HuH-7.5 (cell line): ENCODE results near the gene NET1.
A peak's percentile ranks its signal among the peaks of the same experiment; 100 is the strongest.
"Not testable (repeated sequence)": the region's sequence is repeated elsewhere in the genome, so short reads cannot be mapped to it uniquely, and the experiment has no call there.

ENCODE experiments used
- DNase-seq: peaks from one replicate; pipeline ENCODE4 v3.0.0; 2011; ENCODE audit warnings: low spot score

Gene NET1

GRCh38 chr10:5396556-5397300 is 15.6 kb upstream of the NET1 start:
- no peak for DNase-seq

- no peak for DNase-seq
These were observed 13.0 kb upstream of the NET1 start for GRCh38 chr10:5399332-5399731.

- DNase-seq = no peak
These were observed 11.7 kb upstream of the NET1 start for GRCh38 chr10:5400468-5401240.

DNA sequence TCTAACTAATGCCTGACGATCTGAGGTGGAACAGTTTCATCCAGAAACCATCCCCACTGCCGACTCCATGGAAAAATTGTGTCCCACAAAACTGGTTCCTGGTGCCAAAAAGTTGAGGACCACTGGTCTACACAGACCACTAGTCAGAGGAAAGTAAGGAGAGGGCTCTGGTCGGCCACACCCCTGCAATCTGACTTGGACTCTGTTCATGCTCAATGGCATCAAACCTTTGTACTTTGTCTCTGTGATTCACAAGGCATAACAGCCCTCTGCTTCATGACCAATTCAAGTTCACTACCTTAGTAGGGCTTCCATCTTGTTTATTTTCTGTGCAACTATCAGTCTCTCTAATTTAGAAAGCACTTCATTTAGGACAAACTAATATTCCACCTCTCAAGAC is 9.6 kb upstream of the NET1 start:
- no peak for DNase-seq

DNA sequence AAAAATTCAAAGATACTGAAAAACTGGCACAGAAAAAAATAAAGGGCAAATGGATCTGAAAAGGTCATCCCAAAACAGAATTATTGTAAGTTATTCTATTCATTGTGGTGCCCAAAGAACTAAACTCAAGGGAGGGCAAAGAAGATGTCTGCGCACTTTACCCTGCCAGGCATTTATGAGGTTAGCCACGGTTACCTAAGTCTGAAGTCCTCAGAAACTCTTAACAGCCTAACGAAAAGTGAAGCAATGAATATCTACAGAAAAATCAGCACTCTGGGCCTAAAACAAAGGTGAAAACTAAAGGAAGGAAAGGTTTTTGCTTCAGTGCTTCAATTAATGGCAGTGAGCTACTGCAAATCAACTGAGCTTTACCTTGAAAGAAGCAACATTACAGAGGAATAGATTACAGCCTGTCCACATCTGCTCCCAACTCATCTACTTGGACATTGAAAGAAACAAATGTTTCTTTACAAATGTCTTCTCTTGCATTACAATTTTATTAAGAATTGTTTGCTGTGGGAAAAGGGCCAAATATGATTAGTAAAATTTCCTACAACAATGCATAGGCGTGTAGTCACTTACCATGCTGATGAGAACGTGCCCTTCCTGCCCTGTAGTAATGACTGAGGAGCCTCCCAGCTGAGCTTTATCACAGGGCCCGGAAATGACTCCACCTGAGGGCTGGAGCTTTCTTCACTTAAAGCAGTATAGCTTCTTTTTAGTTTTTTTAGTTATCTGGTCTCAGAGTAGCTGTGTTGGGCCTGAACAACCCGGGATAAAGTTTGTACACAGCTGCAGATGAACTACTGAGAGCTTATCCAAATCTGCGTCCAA is 7.9 kb upstream of the NET1 start, which contains the start of gene TUBAL3:
TSS of gene TUBAL3 (minus strand) at position 621 of the 834 bp plus-strand sequence. CDS start at position 585, 36 bp downstream.
- DNase-seq = no peak

DNA sequence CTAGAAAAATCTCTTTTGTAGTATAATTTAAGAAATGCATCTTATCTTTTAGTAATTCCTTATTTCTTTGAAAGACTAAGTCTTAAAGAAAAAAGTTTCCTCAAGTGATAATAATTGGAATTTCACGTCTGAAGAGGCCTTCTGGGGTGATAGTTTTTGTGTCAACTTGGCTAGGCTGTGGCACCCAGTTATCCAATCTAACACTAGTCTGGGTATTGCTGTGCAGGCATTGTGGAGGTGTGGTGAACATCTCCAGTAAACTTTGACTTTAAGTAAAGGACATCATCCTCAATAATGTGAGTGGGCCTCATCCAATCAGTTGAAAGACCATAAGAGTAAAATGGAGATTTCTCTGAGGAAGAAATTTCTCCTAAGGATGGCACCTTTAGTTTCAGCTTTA is 5.4 kb upstream of the NET1 start:
- DNase-seq = no peak

GRCh38 chr10:5410787-5411186 is 1.6 kb upstream of the NET1 start:
- not testable (repeated sequence) for DNase-seq

DNA sequence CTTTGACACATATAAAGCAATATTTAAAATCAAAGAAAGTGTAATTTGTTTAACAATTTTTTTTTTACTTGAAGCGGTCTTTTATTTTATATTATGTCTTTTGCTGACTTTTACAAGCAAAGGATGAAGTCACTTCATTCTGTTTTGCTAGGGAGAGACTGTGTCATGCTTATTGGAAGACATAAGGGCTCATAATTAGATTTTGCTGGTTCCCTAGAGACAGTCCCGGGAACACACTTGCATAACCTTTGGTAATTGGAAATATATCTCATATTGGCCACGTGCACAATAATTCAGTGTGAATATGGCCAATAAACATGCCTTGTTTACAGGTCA is 448 bp upstream of the NET1 start:
- no peak for DNase-seq

DNA sequence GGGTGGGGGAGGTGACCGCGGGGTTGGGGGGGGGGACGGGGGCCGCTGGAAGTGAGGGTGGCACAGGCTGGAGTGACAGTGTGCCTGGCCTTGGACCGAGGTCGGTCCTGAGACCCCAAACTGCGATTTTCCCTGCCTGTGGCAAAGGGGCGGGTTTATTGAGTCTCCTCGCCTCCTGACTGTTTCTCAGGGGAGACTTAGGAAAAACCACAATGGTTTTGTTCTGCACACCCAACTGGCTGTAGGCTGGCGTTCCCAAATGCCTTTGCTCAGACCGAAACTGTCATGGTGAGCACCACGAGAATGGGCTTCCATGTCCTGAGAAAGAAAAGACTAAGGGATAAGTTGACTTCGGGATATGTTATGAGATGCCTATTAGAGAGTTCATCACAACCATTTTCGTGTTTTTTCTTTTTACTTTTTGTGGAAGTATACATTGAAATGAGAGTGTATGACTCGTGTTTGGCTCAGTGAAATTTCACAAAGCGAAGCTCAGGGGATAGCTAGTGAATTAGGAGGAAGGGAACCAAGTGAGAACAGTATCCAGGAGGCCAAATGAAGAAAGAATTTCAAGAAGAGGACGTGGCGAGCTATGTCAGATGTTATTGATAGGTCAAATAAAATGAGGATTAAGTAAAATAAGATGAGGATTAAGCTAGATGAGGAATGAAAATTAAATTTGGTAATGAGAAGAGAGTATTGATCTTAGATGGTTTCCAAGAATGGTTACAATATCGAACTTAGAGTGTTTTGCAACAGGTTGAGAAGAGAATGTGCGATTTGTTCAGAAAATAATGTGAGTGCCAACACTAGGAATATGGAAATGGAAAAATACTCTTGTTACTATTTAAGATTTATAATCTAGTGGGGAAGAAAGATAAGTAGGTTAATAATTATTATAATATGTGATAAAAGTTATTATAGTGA is 918 bp downstream of the NET1 start:
- peak; percentile 21 for DNase-seq

DNA sequence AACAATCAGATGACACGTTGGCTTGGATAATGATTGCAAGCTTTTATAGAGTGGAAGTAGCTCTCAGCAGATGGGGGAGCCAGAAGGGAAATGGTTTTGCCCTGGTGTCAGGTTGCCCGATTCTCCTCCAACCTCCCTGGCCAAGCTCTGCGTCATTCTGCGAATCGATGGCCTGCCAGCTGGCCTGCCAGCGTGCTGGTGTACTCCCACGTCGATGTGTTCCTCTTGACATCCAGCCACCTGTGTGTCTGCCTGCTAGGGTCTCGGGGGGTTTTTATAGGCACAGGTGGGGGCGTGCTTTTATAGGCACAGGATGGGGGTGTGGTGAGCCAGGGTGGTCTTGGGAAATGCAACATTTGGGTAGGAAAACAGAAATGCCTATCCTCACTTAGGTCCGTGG is 4.6 kb downstream of the NET1 start:
- DNase-seq = no peak

GRCh38 chr10:5418584-5418983 is 6.2 kb downstream of the NET1 start:
- no peak for DNase-seq

- no peak for DNase-seq
These were observed 7.2 kb downstream of the NET1 start for GRCh38 chr10:5419466-5420094.

DNA sequence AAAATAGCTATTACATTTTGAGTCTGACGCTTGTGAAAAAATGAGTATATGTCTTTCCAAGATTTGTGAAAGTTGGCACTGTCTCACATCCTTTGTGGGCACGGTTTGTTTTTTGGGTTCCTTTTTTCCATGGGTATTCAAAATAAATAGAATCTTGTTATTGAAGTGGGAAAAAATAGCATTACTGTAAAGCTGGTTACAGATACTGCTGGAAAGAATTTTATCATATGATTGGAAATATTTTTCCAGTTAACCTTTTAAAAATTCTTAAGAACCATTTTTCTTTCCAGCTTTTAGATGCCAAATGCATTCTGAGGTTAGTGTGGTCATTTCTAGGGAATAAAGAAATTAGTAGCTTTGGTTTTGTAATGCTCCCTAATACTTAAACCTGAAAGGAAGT is 11.4 kb downstream of the NET1 start:
- no peak for DNase-seq

- DNase-seq = no peak
These were observed 12.4 kb downstream of the NET1 start for GRCh38 chr10:5424751-5425150.

DNA sequence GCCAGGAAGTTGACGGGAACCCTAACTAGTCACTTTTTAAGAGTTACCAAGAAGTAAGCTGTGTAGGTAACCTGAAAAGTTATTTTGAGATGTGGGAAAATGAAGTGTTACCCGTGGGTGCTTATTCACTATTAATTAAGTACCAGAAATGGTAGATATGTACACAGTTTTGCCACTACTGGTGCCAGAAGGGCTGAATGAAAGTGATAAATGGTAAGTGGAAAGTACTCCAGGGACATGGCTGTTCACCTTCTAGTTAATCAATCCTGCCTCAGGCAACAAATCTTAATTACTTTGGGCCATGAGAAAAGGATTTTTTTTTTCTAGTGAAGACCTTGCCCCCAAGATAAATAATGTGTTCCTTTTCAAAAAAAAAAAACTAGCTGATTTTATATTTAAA is 15.8 kb downstream of the NET1 start:
- no peak for DNase-seq

DNA sequence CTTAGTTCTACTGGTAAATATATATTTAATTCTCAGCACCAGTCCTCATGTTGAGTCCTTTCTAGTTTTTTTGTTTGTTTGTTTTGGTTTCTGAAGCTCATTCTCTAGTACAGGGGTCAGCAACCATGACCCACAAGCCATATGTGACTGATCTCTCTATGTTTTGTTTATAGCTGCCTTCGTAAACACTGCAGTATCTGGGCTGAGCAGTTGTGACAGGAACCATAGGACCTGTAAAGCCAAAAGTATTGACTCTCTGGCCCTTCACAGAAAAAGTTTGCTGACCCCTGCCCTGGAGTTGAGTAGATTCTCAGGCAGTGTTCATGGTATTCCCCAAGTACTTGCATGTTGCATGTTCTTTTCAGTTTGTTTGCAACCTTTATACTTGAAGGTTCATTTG is 20.8 kb downstream of the NET1 start:
- DNase-seq = no peak

GRCh38 chr10:5434017-5434753 is 21.8 kb downstream of the NET1 start:
- no peak for DNase-seq

GRCh38 chr10:5435328-5435727 is 23.0 kb downstream of the NET1 start:
- DNase-seq = no peak

- DNase-seq = no peak
These were observed 27.8 kb downstream of the NET1 start for GRCh38 chr10:5440206-5440605.

- DNase-seq = no peak
These were observed 28.7 kb downstream of the NET1 start for GRCh38 chr10:5441106-5441505.
